OCI-LY3 (cell line): ENCODE results near the gene NOL4L.

Experiments
- CTCF ChIP-seq: fragments of 200-600, 300-600 bp; sonication (generic); IDR thresholded peaks from 2 replicates; pipeline ENCODE4 v1.5.1; 2014; ENCODE audit warnings: antibody characterized with exemption, low read length, low read depth
- EZH2phosphoT487 ChIP-seq: fragments of 200-600 bp; shearing (Covaris generic); IDR thresholded peaks from 2 replicates; pipeline ENCODE4 v1.6.1; 2018; ENCODE audit warnings: antibody characterized with exemption, mixed run types, low read depth

DNA sequence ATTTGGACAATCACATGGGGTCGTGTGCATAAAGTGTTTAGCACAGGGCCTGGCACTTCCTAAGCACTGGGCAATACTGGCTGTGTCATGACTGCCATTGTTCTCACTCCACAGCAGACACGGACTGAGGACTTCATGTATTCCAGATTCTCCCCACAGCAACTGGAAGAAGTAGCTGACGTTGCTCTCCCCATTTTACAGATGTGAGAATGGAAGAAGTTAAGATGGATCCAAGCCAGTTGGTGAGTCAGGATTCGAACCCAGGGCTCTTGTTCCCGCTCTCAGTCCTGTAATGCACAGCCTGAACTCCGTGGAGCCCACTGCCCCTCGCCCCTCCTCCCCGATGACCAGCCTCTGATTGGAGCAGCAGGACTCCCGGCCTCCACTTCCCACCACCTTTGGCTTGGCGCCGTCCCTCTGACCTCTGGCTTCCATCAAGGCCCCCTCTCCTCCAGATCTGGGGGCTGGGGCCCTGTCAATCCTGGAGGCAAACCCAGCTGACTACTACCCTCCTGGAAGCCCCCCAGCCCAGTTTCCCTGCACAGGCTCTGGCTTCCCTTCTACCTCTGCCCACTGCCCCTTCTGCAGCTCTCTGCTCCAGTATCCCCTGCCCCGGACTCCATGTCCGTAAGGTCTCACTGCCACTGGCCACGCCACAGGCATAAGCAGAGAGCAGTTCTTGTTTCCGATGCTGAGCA lies 12.7 kb downstream of the NOL4L start:
- TF ChIP-seq CTCF (no peak), EZH2phosphoT487 (no peak)
